HG03442 (cell line): Measurements from ENCODE around the gene SCNN1B.
"Not testable (repeated sequence)": the region's sequence is repeated elsewhere in the genome, so short reads cannot be mapped to it uniquely, and the experiment has no call there.

Source experiments
- ATAC-seq: cut with Tn5 transposase; IDR thresholded peaks from one replicate; pipeline ENCODE4 v1.9.1; 2021; ENCODE audit warnings: mild to moderate bottlenecking, moderate library complexity; ENCODE audit not compliant: unreplicated experiment

The SCNN1B gene

GRCh38 chr16:23302045-23302956 is at the start of gene SCNN1B:
SCNN1B (plus strand) TSS chr16:23302302; CDS start chr16:23348600, 46,298 bp downstream.
- no peak for ATAC-seq

- no peak for ATAC-seq
Observed at GRCh38 chr16:23252310-23252709, 49.8 kb upstream of the SCNN1B start.

GRCh38 chr16:23253650-23254049 is 48.5 kb upstream of the SCNN1B start:
- ATAC-seq, result not testable (repeated sequence)

GRCh38 chr16:23254338-23254737 is 47.8 kb upstream of the SCNN1B start:
- ATAC-seq, result no peak

GRCh38 chr16:23255000-23255399 is 47.1 kb upstream of the SCNN1B start:
- no peak for ATAC-seq

GRCh38 chr16:23256440-23256839 is 45.7 kb upstream of the SCNN1B start:
- ATAC-seq, result no peak

GRCh38 chr16:23257682-23258081 is 44.4 kb upstream of the SCNN1B start:
- ATAC-seq, result no peak

- ATAC-seq, result no peak
Observed at GRCh38 chr16:23258919-23259237, 43.2 kb upstream of the SCNN1B start.

GRCh38 chr16:23267647-23268046 is 34.5 kb upstream of the SCNN1B start:
- no peak for ATAC-seq

GRCh38 chr16:23268561-23268960 is 33.5 kb upstream of the SCNN1B start:
- ATAC-seq, result no peak

- no peak for ATAC-seq
Observed at GRCh38 chr16:23269248-23269953, 32.7 kb upstream of the SCNN1B start.

- ATAC-seq, result no peak
Observed at GRCh38 chr16:23270654-23271053, 31.4 kb upstream of the SCNN1B start.

- ATAC-seq, result no peak
Observed at GRCh38 chr16:23274968-23275367, 27.1 kb upstream of the SCNN1B start.

- ATAC-seq, result no peak
Observed at GRCh38 chr16:23276821-23277220, 25.3 kb upstream of the SCNN1B start.

GRCh38 chr16:23278031-23278430 is 24.1 kb upstream of the SCNN1B start:
- no peak for ATAC-seq

GRCh38 chr16:23279721-23280153 is 22.4 kb upstream of the SCNN1B start:
- ATAC-seq, result no peak

- ATAC-seq, result no peak
Observed at GRCh38 chr16:23280483-23280967, 21.6 kb upstream of the SCNN1B start.

- ATAC-seq, result no peak
Observed at GRCh38 chr16:23282568-23282967, 19.5 kb upstream of the SCNN1B start.

- ATAC-seq, result no peak
Observed at GRCh38 chr16:23283571-23283970, 18.5 kb upstream of the SCNN1B start.

GRCh38 chr16:23284584-23284983 is 17.5 kb upstream of the SCNN1B start:
- ATAC-seq, result no peak

- no peak for ATAC-seq
Observed at GRCh38 chr16:23286131-23286532, 16.0 kb upstream of the SCNN1B start.

- ATAC-seq, result no peak
Observed at GRCh38 chr16:23288209-23288608, 13.9 kb upstream of the SCNN1B start.
